ENCODE data around the gene PPFIA1.

GRCh38 chr11:70298243-70298915 lies 27.9 kb downstream of the PPFIA1 start:
- TF ChIP-seq CTCF (IDR thresholded peaks at IDR 0.05) (no peak), EP300 (IDR thresholded peaks at IDR 0.05) (no peak), POLR2A (IDR thresholded peaks at IDR 0.05) (no peak)

All from ovary (tissue), 3 donors.